Esophagus muscularis mucosa (tissue), 3 donors: ENCODE data around the gene ANKRD6.

Source experiments
- CTCF ChIP-seq, 3 experiments: fragments of 200-600 bp in 2 of 3; fragments of 450-650 bp in 1 of 3; sonication (generic) in 2 of 3; IDR thresholded peaks; one replicate each; pipeline ENCODE4 v1.5.1; 2017 to 2019; ENCODE audit warnings: antibody characterized with exemption in 3 of 3, mild to moderate bottlenecking in 2 of 3, moderate library complexity in 1 of 3
- POLR2A ChIP-seq: fragments of 450-650 bp; IDR thresholded peaks from one replicate; pipeline ENCODE4 v1.6.1; 2017; ENCODE audit warnings: antibody characterized with exemption, moderate library complexity, mild to moderate bottlenecking, low read depth
- POLR2AphosphoS5 ChIP-seq, 2 donors: sonication (generic); formaldehyde crosslinking; IDR thresholded peaks; one replicate each; pipeline ENCODE4 v1.6.1; 2017; ENCODE audit warnings: antibody characterized with exemption in 2 of 2

GRCh38 chr6:89567630-89568390 lies 134.9 kb downstream of the ANKRD6 start:
- TF ChIP-seq CTCF (IDR thresholded peaks at IDR 0.05), result no peak
- TF ChIP-seq POLR2A, result no peak
- no peak for TF ChIP-seq POLR2AphosphoS5 (IDR thresholded peaks at IDR 0.05)
